Effector CD8-positive, alpha-beta T cell (primary cell): ENCODE measurements around the gene MOV10L1.

Experiments used
- DNase-seq: peaks from one replicate; lab custom pipeline; 2025; lab: John Stamatoyannopoulos, UW

The MOV10L1 gene

GRCh38 chr22:50188356-50188755, 98.5 kb downstream of the MOV10L1 start:
- DNase-seq = no peak

GRCh38 chr22:50189184-50189848, 99.5 kb downstream of the MOV10L1 start:
- no peak for DNase-seq

GRCh38 chr22:50189849-50190181, 100.0 kb downstream of the MOV10L1 start:
- no peak for DNase-seq

- peak; percentile 70 for DNase-seq
Observed at GRCh38 chr22:50190182-50190940, 100.6 kb downstream of the MOV10L1 start.

GRCh38 chr22:50190941-50191741, 101.3 kb downstream of the MOV10L1 start:
- peak; percentile 68 for DNase-seq

GRCh38 chr22:50192436-50193204, 102.8 kb downstream of the MOV10L1 start:
- DNase-seq = peak; percentile 29

GRCh38 chr22:50193621-50194020, 103.8 kb downstream of the MOV10L1 start:
- DNase-seq = no peak

GRCh38 chr22:50194037-50194805, 104.4 kb downstream of the MOV10L1 start:
- no peak for DNase-seq

- no peak for DNase-seq
Observed at GRCh38 chr22:50196256-50196655, 106.5 kb downstream of the MOV10L1 start.

GRCh38 chr22:50197000-50197800, 107.4 kb downstream of the MOV10L1 start:
- DNase-seq = no peak

GRCh38 chr22:50197856-50198623, 108.2 kb downstream of the MOV10L1 start:
- DNase-seq = no peak

- no peak for DNase-seq
Observed at GRCh38 chr22:50198624-50199017, 108.8 kb downstream of the MOV10L1 start.

- no peak for DNase-seq
Observed at GRCh38 chr22:50199251-50199721, 109.5 kb downstream of the MOV10L1 start.

GRCh38 chr22:50199829-50200460, 110.1 kb downstream of the MOV10L1 start:
- DNase-seq = no peak

GRCh38 chr22:50200461-50201190, 110.8 kb downstream of the MOV10L1 start, which contains the start of gene SELENOO:
SELENOO (plus strand) TSS chr22:50201011; CDS start chr22:50201037, 26 bp downstream.
- peak; percentile 86 for DNase-seq

GRCh38 chr22:50201191-50202129, 111.7 kb downstream of the MOV10L1 start:
- no peak for DNase-seq

- no peak for DNase-seq
Observed at GRCh38 chr22:50202130-50202666, 112.4 kb downstream of the MOV10L1 start.
